HPDE6-E6E7 (cell line): ENCODE results near the gene MICAL3.

Experiments used
- DNase-seq: peaks from one replicate; pipeline ENCODE4 v3.0.0; 2011; ENCODE audit warnings: missing footprints; ENCODE audit errors: extremely low spot score

Gene MICAL3

GRCh38 chr22:17822087-17822486 is 202.3 kb downstream of the MICAL3 start:
- DNase-seq: no peak

GRCh38 chr22:17820879-17821439 is 203.4 kb downstream of the MICAL3 start:
- DNase-seq: no peak

- DNase-seq: no peak
Observed at GRCh38 chr22:17818649-17819048, 205.7 kb downstream of the MICAL3 start.

- no peak for DNase-seq
Observed at GRCh38 chr22:17818180-17818579, 206.2 kb downstream of the MICAL3 start.

- no peak for DNase-seq
Observed at GRCh38 chr22:17817511-17818065, 206.8 kb downstream of the MICAL3 start.

GRCh38 chr22:17817079-17817478 is 207.3 kb downstream of the MICAL3 start:
- DNase-seq: no peak

- DNase-seq: no peak
Observed at GRCh38 chr22:17816649-17817048, 207.7 kb downstream of the MICAL3 start.

- DNase-seq: no peak
Observed at GRCh38 chr22:17815703-17816254, 208.6 kb downstream of the MICAL3 start.

- no peak for DNase-seq
Observed at GRCh38 chr22:17814830-17815229, 209.5 kb downstream of the MICAL3 start.

GRCh38 chr22:17814084-17814483 is 210.3 kb downstream of the MICAL3 start:
- DNase-seq: no peak

GRCh38 chr22:17811119-17811518 is 213.2 kb downstream of the MICAL3 start:
- no peak for DNase-seq

- no peak for DNase-seq
Observed at GRCh38 chr22:17810570-17811116, 213.7 kb downstream of the MICAL3 start.

- DNase-seq: no peak
Observed at GRCh38 chr22:17808693-17809403, 215.5 kb downstream of the MICAL3 start.

- no peak for DNase-seq
Observed at GRCh38 chr22:17807578-17808410, 216.6 kb downstream of the MICAL3 start.

- DNase-seq: no peak
Observed at GRCh38 chr22:17807086-17807485, 217.3 kb downstream of the MICAL3 start.

GRCh38 chr22:17806437-17806836 is 217.9 kb downstream of the MICAL3 start:
- DNase-seq: no peak

- DNase-seq: no peak
Observed at GRCh38 chr22:17804331-17805080, 219.9 kb downstream of the MICAL3 start.

- DNase-seq: no peak
Observed at GRCh38 chr22:17803609-17804270, 220.6 kb downstream of the MICAL3 start.

GRCh38 chr22:17802822-17803221 is 221.5 kb downstream of the MICAL3 start:
- DNase-seq: no peak

- DNase-seq: no peak
Observed at GRCh38 chr22:17802411-17802810, 221.9 kb downstream of the MICAL3 start.
